HG03135 (cell line): ENCODE results near the gene KCNK6.
"Not testable (repeated sequence)": the region's sequence is repeated elsewhere in the genome, so short reads cannot be mapped to it uniquely, and the experiment has no call there.

Source experiments
- ATAC-seq: cut with Tn5 transposase; IDR thresholded peaks from one replicate; pipeline ENCODE4 v1.9.1; 2021; ENCODE audit warnings: mild to moderate bottlenecking, moderate library complexity; ENCODE audit not compliant: unreplicated experiment

The KCNK6 gene

GRCh38 chr19:38321646-38322196 is 2.1 kb downstream of the KCNK6 start:
- no peak for ATAC-seq

GRCh38 chr19:38323291-38323690 is 3.6 kb downstream of the KCNK6 start:
- ATAC-seq: no peak

GRCh38 chr19:38324431-38324830 is 4.8 kb downstream of the KCNK6 start:
- no peak for ATAC-seq

GRCh38 chr19:38326591-38326990 is 6.9 kb downstream of the KCNK6 start:
- no peak for ATAC-seq

GRCh38 chr19:38329651-38330050 is 10.0 kb downstream of the KCNK6 start:
- no peak for ATAC-seq

GRCh38 chr19:38331728-38332127 is 12.1 kb downstream of the KCNK6 start:
- no peak for ATAC-seq

- no peak for ATAC-seq
Measured at GRCh38 chr19:38333245-38333644, 13.6 kb downstream of the KCNK6 start.

GRCh38 chr19:38335949-38336637 is 16.4 kb downstream of the KCNK6 start:
- ATAC-seq: peak; percentile 66

- peak; percentile 54 for ATAC-seq
Measured at GRCh38 chr19:38336638-38337359, 17.2 kb downstream of the KCNK6 start.

GRCh38 chr19:38337360-38337653 is 17.7 kb downstream of the KCNK6 start:
- no peak for ATAC-seq

- ATAC-seq: not testable (repeated sequence)
Measured at GRCh38 chr19:38339011-38339410, 19.4 kb downstream of the KCNK6 start.

- ATAC-seq: no peak
Measured at GRCh38 chr19:38340927-38341326, 21.3 kb downstream of the KCNK6 start.

- no peak for ATAC-seq
Measured at GRCh38 chr19:38346837-38347236, 27.2 kb downstream of the KCNK6 start.

GRCh38 chr19:38350883-38351282 is 31.2 kb downstream of the KCNK6 start:
- ATAC-seq: no peak

GRCh38 chr19:38351865-38352395 is 32.3 kb downstream of the KCNK6 start:
- ATAC-seq: no peak

GRCh38 chr19:38352611-38353010 is 33.0 kb downstream of the KCNK6 start:
- no peak for ATAC-seq

- ATAC-seq: no peak
Measured at GRCh38 chr19:38355728-38356725, 36.4 kb downstream of the KCNK6 start.

GRCh38 chr19:38358071-38358470 is 38.4 kb downstream of the KCNK6 start:
- no peak for ATAC-seq

- ATAC-seq: no peak
Measured at GRCh38 chr19:38359242-38360021, 39.8 kb downstream of the KCNK6 start.

GRCh38 chr19:38360351-38360750 is 40.7 kb downstream of the KCNK6 start:
- no peak for ATAC-seq
